ENCODE results near the gene EIF2S1.
"Not testable (repeated sequence)": the region's sequence is repeated elsewhere in the genome, so short reads cannot be mapped to it uniquely, and the experiment has no call there.

The EIF2S1 gene

DNA sequence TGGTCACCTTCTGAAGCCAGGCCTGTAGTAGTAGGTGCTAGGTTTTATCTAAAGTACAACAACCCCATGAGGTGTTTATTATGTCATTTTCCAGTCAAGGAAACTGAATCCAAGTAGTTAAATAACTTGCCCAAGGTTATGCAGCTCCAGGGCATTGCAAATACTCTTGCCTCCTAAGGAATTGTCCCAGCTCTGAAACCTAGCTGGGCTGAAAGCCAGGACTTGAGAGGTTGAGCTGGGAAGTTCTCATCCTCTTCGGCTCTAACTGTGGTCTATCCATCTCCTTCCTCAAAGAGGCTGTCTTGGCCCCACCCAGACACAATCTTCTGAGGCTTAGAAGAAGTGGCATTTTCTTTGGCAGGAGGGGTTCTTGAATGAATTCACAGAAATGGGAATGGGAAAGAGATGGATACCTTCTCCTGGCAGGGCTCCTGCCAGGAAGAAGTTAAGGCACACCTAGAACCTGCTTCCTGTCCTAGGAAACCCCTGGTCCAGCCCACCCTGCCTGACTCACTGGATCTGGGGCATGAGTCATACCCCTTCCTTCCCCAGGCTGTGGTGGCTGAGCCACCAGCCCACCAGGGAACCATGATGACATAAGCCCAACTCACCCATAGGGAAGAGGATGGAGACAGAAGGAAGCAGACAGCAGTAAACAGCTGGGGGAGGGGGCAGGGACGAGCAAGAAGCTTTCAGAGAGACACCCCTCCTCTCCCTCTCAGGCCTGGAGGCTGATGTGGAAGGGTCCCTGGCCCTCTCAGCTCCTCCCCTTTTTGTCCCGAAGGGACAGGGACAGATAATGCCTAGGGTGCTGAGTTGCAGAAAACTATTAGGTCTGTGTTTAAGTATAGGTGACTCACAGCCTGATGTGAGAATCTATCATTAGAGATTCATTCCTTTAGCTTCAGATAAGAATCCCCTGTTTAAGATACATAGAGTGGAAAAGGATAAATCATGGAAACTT, 54.0 kb downstream of the EIF2S1 start:
- peak; percentile 98 for DNase-seq

GRCh38 chr14:67415610-67416009, 55.5 kb downstream of the EIF2S1 start:
- not testable (repeated sequence) for DNase-seq

- no peak for DNase-seq
Measured at GRCh38 chr14:67416085-67416484, 56.0 kb downstream of the EIF2S1 start.

GRCh38 chr14:67416810-67417209, 56.7 kb downstream of the EIF2S1 start:
- DNase-seq = no peak

DNA sequence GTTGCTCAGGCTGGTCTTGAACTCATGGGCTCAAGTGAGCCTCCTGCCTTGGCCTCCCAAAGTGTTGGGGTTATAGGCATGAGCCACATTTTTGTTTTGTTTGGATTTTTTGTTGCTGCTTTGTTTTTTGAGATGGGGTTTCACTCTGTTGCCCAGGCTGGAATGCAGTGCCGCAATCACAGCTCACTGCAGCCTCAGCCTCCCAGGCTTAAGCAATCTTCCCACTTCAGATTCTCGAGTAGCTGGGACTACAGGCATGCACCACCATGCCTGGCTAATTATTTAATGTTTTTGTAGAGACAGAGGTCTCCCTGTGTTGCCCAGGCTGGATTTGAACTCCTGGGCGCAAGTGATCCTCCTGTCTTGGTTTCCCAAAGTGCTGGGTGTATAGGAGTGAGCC, 57.5 kb downstream of the EIF2S1 start:
- no peak for DNase-seq

- peak; percentile 76 for DNase-seq
Measured at GRCh38 chr14:67418401-67419191, 58.5 kb downstream of the EIF2S1 start.

- no peak for DNase-seq
Measured at GRCh38 chr14:67420102-67420739, 60.1 kb downstream of the EIF2S1 start.

GRCh38 chr14:67421356-67422224, 61.5 kb downstream of the EIF2S1 start:
- DNase-seq = no peak

- no peak for DNase-seq
Measured at GRCh38 chr14:67423424-67423823, 63.3 kb downstream of the EIF2S1 start.

GRCh38 chr14:67424539-67424938, 64.4 kb downstream of the EIF2S1 start:
- no peak for DNase-seq

DNA sequence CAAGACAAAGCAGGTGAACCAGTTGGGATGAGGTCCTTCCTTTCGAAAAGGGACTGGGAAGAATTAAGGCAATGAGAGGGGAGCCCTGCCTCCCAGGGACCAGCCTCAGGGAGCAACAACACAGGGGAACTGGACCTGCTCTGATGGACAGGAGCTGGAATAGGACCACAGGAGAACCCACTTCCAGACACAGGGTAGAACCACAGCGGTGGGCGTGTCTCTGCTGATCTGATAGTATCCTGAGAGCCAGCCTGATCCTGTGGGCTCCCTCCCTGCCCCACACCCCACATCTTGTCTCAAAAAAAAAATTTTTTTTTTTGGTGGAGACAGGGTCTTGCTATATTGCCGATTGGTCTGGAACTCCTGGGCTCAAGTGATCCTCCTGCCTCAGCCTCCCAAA, 65.5 kb downstream of the EIF2S1 start:
- no peak for DNase-seq

DNA sequence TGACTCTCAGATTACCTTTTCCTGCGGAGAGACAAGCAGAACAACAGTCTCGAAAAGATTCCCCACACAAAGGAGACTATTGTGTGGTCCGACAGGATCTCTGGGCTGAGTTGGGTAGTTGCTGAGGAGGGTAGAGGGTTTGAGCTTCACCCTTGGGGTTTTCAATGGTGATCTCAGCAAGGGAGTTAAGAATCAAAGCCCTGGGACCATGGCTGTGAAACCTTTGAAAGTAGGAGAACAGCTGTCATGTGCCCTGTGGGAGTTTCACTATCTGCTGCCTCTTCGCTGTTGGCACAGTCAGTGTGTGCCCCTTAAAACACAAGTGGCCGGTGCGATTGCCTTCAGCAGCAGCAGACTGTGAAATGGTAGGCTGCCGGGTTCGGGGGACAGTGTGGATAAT, 66.0 kb downstream of the EIF2S1 start:
- DNase-seq = no peak

GRCh38 chr14:67426983-67427606, 67.0 kb downstream of the EIF2S1 start:
- DNase-seq = peak; percentile 92

- DNase-seq = peak; percentile 85
Measured at GRCh38 chr14:67428501-67429031, 68.4 kb downstream of the EIF2S1 start.

GRCh38 chr14:67429510-67430205, 69.5 kb downstream of the EIF2S1 start:
- DNase-seq = no peak

DNA sequence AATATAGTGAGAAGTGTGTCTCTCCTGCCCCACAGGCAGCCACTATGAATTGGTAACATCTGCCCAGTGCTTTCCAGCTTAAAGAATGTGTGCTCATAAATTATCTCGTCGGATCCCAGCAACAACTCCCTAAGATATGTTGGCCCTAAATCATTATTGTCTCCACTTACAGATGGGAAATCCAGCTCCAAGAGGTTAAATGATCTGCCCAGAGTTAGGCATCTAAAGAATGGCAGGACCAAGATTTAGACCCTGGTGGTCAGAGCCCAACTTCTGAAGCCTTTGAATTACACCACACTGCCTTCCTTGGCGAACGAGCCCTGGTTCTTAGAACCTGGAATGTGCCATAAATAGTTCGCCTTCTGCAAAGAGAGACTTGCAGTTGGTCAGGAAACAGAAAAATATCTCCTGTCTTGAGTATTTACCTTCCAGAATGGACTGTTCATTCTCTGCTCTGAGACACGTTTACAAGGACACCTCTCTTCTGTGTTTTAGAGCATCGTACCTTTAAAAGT, 72.0 kb downstream of the EIF2S1 start:
- peak; percentile 71 for DNase-seq

DNA sequence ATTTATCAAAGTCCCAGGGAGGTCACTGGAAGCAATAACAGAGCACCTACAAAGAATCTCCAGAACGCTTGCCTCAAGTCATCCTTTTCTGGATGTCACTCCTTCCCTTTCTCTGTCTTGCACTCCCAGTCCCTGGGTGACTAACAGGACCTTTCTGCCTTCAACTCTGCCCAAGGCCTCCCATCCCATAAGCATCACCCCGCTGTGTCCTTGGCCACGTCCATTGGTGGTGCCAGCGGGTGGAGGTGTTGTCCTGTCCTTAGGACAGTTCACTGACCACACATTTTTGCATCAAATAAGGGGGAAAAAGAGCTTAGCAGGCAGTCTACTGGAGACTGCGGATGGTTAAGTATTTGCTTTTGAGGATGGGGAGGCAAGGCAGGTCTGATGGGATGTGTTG, 75.5 kb downstream of the EIF2S1 start:
- no peak for DNase-seq
